DND-41 (cell line): Measurements from ENCODE around the gene SGCB.

Source experiments
- ATAC-seq: fragments of 200-7000 bp; cut with Tn5 transposase; 3 replicates; pipeline ENCODE4 v1.9.1; 2021; ENCODE audit warnings: low read depth; ENCODE audit not compliant: insufficient read depth
- DNase-seq: peaks from one replicate; pipeline ENCODE4 v3.0.0-alpha.2; 2020
- H2AFZ ChIP-seq: 2 replicates; pipeline ENCODE4 v1.6.0; 2012; ENCODE audit warnings: low read depth, low read length
- H3K27ac ChIP-seq: 2 replicates; pipeline ENCODE4 v1.5.1; 2012; ENCODE audit warnings: low read length, inconsistent platforms
- H3K27me3 ChIP-seq: fragments of 200-600 bp; sonication (generic); 2 replicates; pipeline ENCODE4 v1.6.0; 2012; ENCODE audit warnings: low read length, mild to moderate bottlenecking, inconsistent platforms; ENCODE audit not compliant: insufficient read depth, poor library complexity
- H3K36me3 ChIP-seq: 2 replicates; pipeline ENCODE4 v1.5.1; 2012; ENCODE audit warnings: low read length, inconsistent platforms; ENCODE audit not compliant: insufficient read depth
- H3K4me1 ChIP-seq: 2 replicates; pipeline ENCODE4 v1.5.1; 2012; ENCODE audit warnings: mild to moderate bottlenecking, low read length; ENCODE audit not compliant: insufficient read depth
- H3K4me2 ChIP-seq: 2 replicates; pipeline ENCODE4 v1.6.0; 2012; ENCODE audit warnings: mild to moderate bottlenecking, moderate library complexity, low read length, inconsistent platforms; ENCODE audit not compliant: insufficient read depth
- H3K4me3 ChIP-seq, 2 experiments: fragments of 200-600 bp in 1 of 2; shearing (Covaris generic) in 1 of 2; 2 replicates each; pipeline ENCODE4 v1.5.1; 2012 to 2016; ENCODE audit warnings: inconsistent platforms in 2 of 2, low read length in 2 of 2, mild to moderate bottlenecking in 2 of 2, low read depth in 1 of 2, moderate library complexity in 1 of 2
- H3K79me2 ChIP-seq: 2 replicates; pipeline ENCODE4 v1.6.0; 2012; ENCODE audit warnings: low read length, inconsistent platforms; ENCODE audit not compliant: insufficient read depth
- H3K9ac ChIP-seq: 2 replicates; pipeline ENCODE4 v1.6.0; 2012; ENCODE audit warnings: low read depth, mild to moderate bottlenecking, inconsistent platforms, low read length, moderate library complexity
- H3K9me3 ChIP-seq: 2 replicates; pipeline ENCODE4 v1.5.1; 2012; ENCODE audit warnings: low read length, moderate library complexity, mild to moderate bottlenecking, inconsistent platforms; ENCODE audit not compliant: insufficient read depth, severe bottlenecking
- H4K20me1 ChIP-seq: 2 replicates; pipeline ENCODE4 v1.6.0; 2012; ENCODE audit warnings: low read length; ENCODE audit not compliant: insufficient read depth
- EZH2 ChIP-seq: IDR thresholded peaks from 3 replicates; pipeline ENCODE4 v1.6.1; 2012; ENCODE audit warnings: borderline replicate concordance, low read depth, mild to moderate bottlenecking, moderate library complexity, low read length, inconsistent platforms; ENCODE audit not compliant: severe bottlenecking
- TF ChIP-seq, protein P1 (sequence below): IDR thresholded peaks from 2 replicates; pipeline ENCODE4 v1.5.1; 2012; ENCODE audit warnings: borderline replicate concordance, low read length, moderate library complexity, mild to moderate bottlenecking; ENCODE audit not compliant: poor library complexity, severe bottlenecking; ENCODE audit errors: extremely low read depth

The SGCB gene

DNA sequence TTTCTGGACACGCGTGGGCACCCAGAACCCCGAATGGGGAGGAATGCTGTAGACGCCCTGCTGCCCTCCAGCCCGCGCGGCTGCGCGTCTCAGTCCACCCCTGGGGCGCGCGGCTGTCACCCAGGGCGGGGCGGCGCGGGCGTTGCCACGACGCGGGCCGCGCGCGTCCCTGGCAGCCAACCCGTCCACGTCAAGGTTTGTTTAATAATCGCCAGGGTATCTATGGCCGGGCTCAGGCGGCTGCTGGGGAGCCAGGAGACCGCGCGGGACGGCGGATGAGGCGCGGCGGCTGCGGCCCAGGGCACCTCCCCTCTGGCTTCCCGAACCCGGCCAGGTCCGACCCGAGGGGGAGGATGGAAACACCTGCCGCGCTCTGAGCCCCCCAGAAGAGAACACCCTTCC, 13.1 kb upstream of the SGCB start, which contains the start of gene SPATA18:
SPATA18 (plus strand) TSS at position 92 of the 402 bp plus-strand sequence. CDS start 401 bp downstream, outside the sequence.
- Histone ChIP-seq H3K9ac (no peak within 1 kb of the TSS), H3K79me2 (no peaks in the 10 kb centered on the region), H2AFZ (no peak within 1 kb of the TSS), H3K4me3 (no peak within 1 kb of the TSS), H3K4me1 (no peaks in the 10 kb centered on the region), H3K27ac (no peak within 1 kb of the TSS), H3K4me2 (no peak within 1 kb of the TSS), H3K36me3 (no peaks in the 10 kb centered on the region), H4K20me1 (no peaks in the 10 kb centered on the region), H3K9me3 (peaks cover 4% of the 10 kb centered on the region), H3K27me3 (no peaks in the 10 kb centered on the region)
- TF ChIP-seq, protein P1, sequence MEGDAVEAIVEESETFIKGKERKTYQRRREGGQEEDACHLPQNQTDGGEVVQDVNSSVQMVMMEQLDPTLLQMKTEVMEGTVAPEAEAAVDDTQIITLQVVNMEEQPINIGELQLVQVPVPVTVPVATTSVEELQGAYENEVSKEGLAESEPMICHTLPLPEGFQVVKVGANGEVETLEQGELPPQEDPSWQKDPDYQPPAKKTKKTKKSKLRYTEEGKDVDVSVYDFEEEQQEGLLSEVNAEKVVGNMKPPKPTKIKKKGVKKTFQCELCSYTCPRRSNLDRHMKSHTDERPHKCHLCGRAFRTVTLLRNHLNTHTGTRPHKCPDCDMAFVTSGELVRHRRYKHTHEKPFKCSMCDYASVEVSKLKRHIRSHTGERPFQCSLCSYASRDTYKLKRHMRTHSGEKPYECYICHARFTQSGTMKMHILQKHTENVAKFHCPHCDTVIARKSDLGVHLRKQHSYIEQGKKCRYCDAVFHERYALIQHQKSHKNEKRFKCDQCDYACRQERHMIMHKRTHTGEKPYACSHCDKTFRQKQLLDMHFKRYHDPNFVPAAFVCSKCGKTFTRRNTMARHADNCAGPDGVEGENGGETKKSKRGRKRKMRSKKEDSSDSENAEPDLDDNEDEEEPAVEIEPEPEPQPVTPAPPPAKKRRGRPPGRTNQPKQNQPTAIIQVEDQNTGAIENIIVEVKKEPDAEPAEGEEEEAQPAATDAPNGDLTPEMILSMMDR: no peak
- TF ChIP-seq EZH2: no peak
- ATAC-seq (no peak), DNase-seq (no peak)

DNA sequence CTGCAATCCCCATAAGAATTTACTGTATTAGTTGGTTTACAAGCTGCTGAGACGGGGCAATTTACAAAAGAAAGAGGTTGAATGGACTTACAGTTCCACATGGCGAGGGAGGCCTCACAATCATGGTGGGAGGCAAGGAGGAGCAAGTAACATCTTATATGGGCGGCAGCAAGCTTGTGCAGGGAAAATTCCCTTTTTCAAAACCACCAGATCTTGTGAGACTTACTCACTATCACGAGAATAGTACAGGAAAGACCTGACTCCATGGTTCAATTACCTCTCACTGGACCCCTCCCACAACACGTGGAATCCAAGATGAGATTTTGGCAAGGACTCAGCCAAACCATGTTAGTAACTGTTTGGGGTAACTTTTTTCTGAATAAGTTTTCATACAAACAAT, 11.2 kb upstream of the SGCB start:
- Histone ChIP-seq H3K27ac (no peak overlapping the region), H3K4me2 (no peak overlapping the region), H3K4me1 (no peaks in the 10 kb centered on the region), H3K9me3 (peaks cover 4% of the 10 kb centered on the region), H2AFZ (no peak overlapping the region), H3K4me3 (no peak overlapping the region), H3K79me2 (no peaks in the 10 kb centered on the region), H3K9ac (no peak overlapping the region), H3K36me3 (no peaks in the 10 kb centered on the region), H3K27me3 (no peaks in the 10 kb centered on the region), H4K20me1 (no peaks in the 10 kb centered on the region)
- DNase-seq: no peak
- no peak for ATAC-seq
- TF ChIP-seq, protein P1: no peak
- TF ChIP-seq EZH2: no peak

DNA sequence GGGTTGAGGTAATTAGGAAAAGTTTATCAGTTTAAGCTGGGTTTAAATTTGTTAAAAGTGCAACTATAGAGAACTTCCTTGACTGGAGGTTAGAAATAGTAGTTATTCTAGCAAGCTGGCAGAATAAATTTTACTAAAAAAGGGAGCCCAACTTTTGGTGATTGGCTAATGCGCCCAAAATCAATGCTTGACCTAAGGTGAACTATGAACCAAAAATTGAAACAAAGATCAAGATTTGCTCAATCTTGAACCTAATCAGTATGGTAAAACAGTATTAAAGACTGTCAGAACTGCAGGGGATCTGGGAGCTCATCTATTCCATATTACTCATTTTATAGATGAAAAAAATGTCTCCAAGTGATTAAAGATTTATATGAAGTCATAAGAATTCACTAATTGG, 6.9 kb upstream of the SGCB start:
- no peak overlapping the region for H2AFZ ChIP-seq
- no peaks in the 10 kb centered on the region for H3K4me1 ChIP-seq
- no peaks in the 10 kb centered on the region for H3K79me2 ChIP-seq
- no peak overlapping the region for H3K4me3 ChIP-seq
- ATAC-seq: no peak
- H3K36me3 ChIP-seq: no peaks in the 10 kb centered on the region
- no peak overlapping the region for H3K9ac ChIP-seq
- H3K27me3 ChIP-seq: no peaks in the 10 kb centered on the region
- H4K20me1 ChIP-seq: no peaks in the 10 kb centered on the region
- DNase-seq: no peak
- H3K27ac ChIP-seq: no peak overlapping the region
- TF ChIP-seq, protein P1: no peak
- TF ChIP-seq EZH2: no peak
- no peak overlapping the region for H3K4me2 ChIP-seq
- no peaks in the 10 kb centered on the region for H3K9me3 ChIP-seq
